IPS DF 6.9 (cell line): ENCODE measurements around the gene C1QB.
A peak's percentile ranks its signal among the peaks of the same experiment; 100 is the strongest.

ENCODE experiments used
- DNase-seq: peaks from one replicate; pipeline ENCODE4 v3.0.0-alpha.2; 2013; ENCODE audit warnings: low read depth, low spot score
- H3K27ac ChIP-seq: one replicate; pipeline ENCODE4 v1.5.1; 2013; ENCODE audit warnings: low read length, control low read depth
- H3K27me3 ChIP-seq: 2 replicates; pipeline ENCODE4 v1.6.1; 2013; ENCODE audit warnings: mild to moderate bottlenecking, low read length; ENCODE audit not compliant: control insufficient read depth, insufficient read depth
- H3K36me3 ChIP-seq: 2 replicates; pipeline ENCODE4 v1.6.1; 2013; ENCODE audit warnings: low read length; ENCODE audit not compliant: control insufficient read depth, insufficient read depth
- H3K4me1 ChIP-seq: 2 replicates; pipeline ENCODE4 v1.6.1; 2013; ENCODE audit warnings: low read length; ENCODE audit not compliant: control insufficient read depth, insufficient read depth
- H3K4me3 ChIP-seq: 2 replicates; pipeline ENCODE4 v1.5.1; 2013; ENCODE audit warnings: mild to moderate bottlenecking, low read length
- H3K9me3 ChIP-seq: 2 replicates; pipeline ENCODE4 v1.6.1; 2013; ENCODE audit warnings: low read length, inconsistent platforms; ENCODE audit not compliant: control insufficient read depth, insufficient read depth
- WGBS: extraction: QIAGEN DNeasy Blood & Tissue Kit; methylation state at CpG from one replicate; pipeline ENCODE4 v1.1.7; 2013; ENCODE audit warnings: mixed read lengths, missing lambda C conversion rate; ENCODE audit not compliant: insufficient read length, insufficient coverage; 5-methylcytosine and 5-hydroxymethylcytosine counted together

C1QB gene

GRCh38 chr1:22710701-22711049 is 57.6 kb downstream of the C1QB start, which contains the start of gene EPHB2:
Gene EPHB2, plus strand, starts transcription at chr1:22710839. Its CDS starts 144 bp downstream, at chr1:22710983.
- Histone ChIP-seq H3K27ac (no peak within 1 kb of the TSS), H3K4me1 (0 out of 2 replicates have a peak, but pooled peaks cover 2% of the 10 kb centered on the region), H3K4me3 (peak within 1 kb of the TSS; percentile 51; the same call in 1 of the 2 replicates), H3K36me3 (no peaks in the 10 kb centered on the region), H3K9me3 (no peaks in the 10 kb centered on the region), H3K27me3 (peaks cover 12% of the 10 kb centered on the region)
- no CpG with 5 or more reads among the region's 55 CpGs for WGBS
- DNase-seq: no peak

- Histone ChIP-seq H3K9me3 (no peaks in the 10 kb centered on the region), H3K36me3 (no peaks in the 10 kb centered on the region), H3K4me3 (peak overlapping the region; percentile 50; the same call in 1 of the 2 replicates), H3K4me1 (0 out of 2 replicates have a peak, but pooled peaks cover 2% of the 10 kb centered on the region), H3K27me3 (peaks cover 12% of the 10 kb centered on the region), H3K27ac (no peak overlapping the region)
- no CpG with 5 or more reads among the region's 60 CpGs for WGBS
- DNase-seq: no peak
Measured at GRCh38 chr1:22711071-22711470, 58.0 kb downstream of the C1QB start.
